ENCODE results near the gene HS6ST1.

Gene HS6ST1

GRCh38 chr2:128310094-128310716, 8.5 kb downstream of the HS6ST1 start:
- no peak for DNase-seq (ENCODE audit: low spot score)

GRCh38 chr2:128309280-128310093, 9.2 kb downstream of the HS6ST1 start:
- DNase-seq (ENCODE audit: low spot score) = no peak

- DNase-seq (ENCODE audit: low spot score) = no peak
Measured at GRCh38 chr2:128308889-128309279, 9.8 kb downstream of the HS6ST1 start.

- no peak for DNase-seq (ENCODE audit: low spot score)
Measured at GRCh38 chr2:128308284-128308731, 10.4 kb downstream of the HS6ST1 start.

- no peak for DNase-seq (ENCODE audit: low spot score)
Measured at GRCh38 chr2:128307595-128307994, 11.1 kb downstream of the HS6ST1 start.

GRCh38 chr2:128306931-128307460, 11.7 kb downstream of the HS6ST1 start:
- no peak for DNase-seq (ENCODE audit: low spot score)

GRCh38 chr2:128306081-128306930, 12.4 kb downstream of the HS6ST1 start:
- peak; percentile 87 for DNase-seq (ENCODE audit: low spot score)

- no peak for DNase-seq (ENCODE audit: low spot score)
Measured at GRCh38 chr2:128305555-128306080, 13.1 kb downstream of the HS6ST1 start.

- peak; percentile 82 for DNase-seq (ENCODE audit: low spot score)
Measured at GRCh38 chr2:128304715-128305554, 13.7 kb downstream of the HS6ST1 start.

GRCh38 chr2:128304330-128304714, 14.3 kb downstream of the HS6ST1 start:
- no peak for DNase-seq (ENCODE audit: low spot score)

- DNase-seq (ENCODE audit: low spot score) = no peak
Measured at GRCh38 chr2:128303911-128304310, 14.8 kb downstream of the HS6ST1 start.

- no peak for DNase-seq (ENCODE audit: low spot score)
Measured at GRCh38 chr2:128303095-128303791, 15.4 kb downstream of the HS6ST1 start.

- no peak for DNase-seq (ENCODE audit: low spot score)
Measured at GRCh38 chr2:128302744-128303067, 16.0 kb downstream of the HS6ST1 start.

- no peak for DNase-seq (ENCODE audit: low spot score)
Measured at GRCh38 chr2:128302011-128302743, 16.5 kb downstream of the HS6ST1 start.

GRCh38 chr2:128301501-128301966, 17.1 kb downstream of the HS6ST1 start:
- peak; percentile 92 for DNase-seq (ENCODE audit: low spot score)

- no peak for DNase-seq (ENCODE audit: low spot score)
Measured at GRCh38 chr2:128301021-128301420, 17.6 kb downstream of the HS6ST1 start.

- DNase-seq (ENCODE audit: low spot score) = no peak
Measured at GRCh38 chr2:128300151-128301020, 18.3 kb downstream of the HS6ST1 start.

- no peak for DNase-seq (ENCODE audit: low spot score)
Measured at GRCh38 chr2:128299628-128300027, 19.0 kb downstream of the HS6ST1 start.

Data from GM03348 (cell line).